Activated T-helper 1 cell treated with anti-CD3 and anti-CD28 coated beads, Interleukin-2, amount 50 U/mL, for 16 hours (primary cell): ENCODE results near the gene EHMT1.
"Not testable (repeated sequence)": the region's sequence is repeated elsewhere in the genome, so short reads cannot be mapped to it uniquely, and the experiment has no call there.

Source experiments
- DNase-seq, 2 donors: peaks; one replicate each; pipeline ENCODE4 v3.0.0-alpha.2; 2020; ENCODE audit warnings: low read depth in 1 of 2, low spot score in 1 of 2

The EHMT1 gene

GRCh38 chr9:137734181-137734580 lies 115.4 kb downstream of the EHMT1 start:
- DNase-seq, result no peak

- not testable (repeated sequence) for DNase-seq
Measured at GRCh38 chr9:137738182-137738696, 119.4 kb downstream of the EHMT1 start.

- no peak for DNase-seq
Measured at GRCh38 chr9:137738703-137739102, 119.9 kb downstream of the EHMT1 start.

GRCh38 chr9:137739371-137740309 lies 120.8 kb downstream of the EHMT1 start:
- DNase-seq, result no peak

GRCh38 chr9:137740312-137740711 lies 121.5 kb downstream of the EHMT1 start:
- DNase-seq, result no peak

- DNase-seq, result no peak
Measured at GRCh38 chr9:137741330-137741729, 122.5 kb downstream of the EHMT1 start.

- no peak for DNase-seq
Measured at GRCh38 chr9:137742698-137743097, 123.9 kb downstream of the EHMT1 start.

GRCh38 chr9:137743695-137744094 lies 124.9 kb downstream of the EHMT1 start:
- no peak for DNase-seq

GRCh38 chr9:137744632-137745183 lies 125.9 kb downstream of the EHMT1 start:
- no peak for DNase-seq

GRCh38 chr9:137745541-137745991 lies 126.8 kb downstream of the EHMT1 start:
- no peak for DNase-seq

- DNase-seq, result no peak
Measured at GRCh38 chr9:137748311-137748710, 129.5 kb downstream of the EHMT1 start.

GRCh38 chr9:137748741-137749140 lies 129.9 kb downstream of the EHMT1 start:
- DNase-seq, result no peak

- no peak for DNase-seq
Measured at GRCh38 chr9:137749511-137749910, 130.7 kb downstream of the EHMT1 start.

GRCh38 chr9:137750007-137750406 lies 131.2 kb downstream of the EHMT1 start:
- no peak for DNase-seq

- DNase-seq, result no peak
Measured at GRCh38 chr9:137750566-137750965, 131.8 kb downstream of the EHMT1 start.

GRCh38 chr9:137751616-137752015 lies 132.8 kb downstream of the EHMT1 start:
- no peak for DNase-seq

GRCh38 chr9:137752426-137752825 lies 133.6 kb downstream of the EHMT1 start:
- DNase-seq, result no peak

- no peak for DNase-seq
Measured at GRCh38 chr9:137753192-137753765, 134.5 kb downstream of the EHMT1 start.

GRCh38 chr9:137755261-137755927 lies 136.6 kb downstream of the EHMT1 start:
- DNase-seq, result no peak

GRCh38 chr9:137756045-137756744 lies 137.4 kb downstream of the EHMT1 start:
- DNase-seq, result no peak

GRCh38 chr9:137757139-137757538 lies 138.3 kb downstream of the EHMT1 start:
- no peak for DNase-seq
